SHP77 (cell line): ENCODE data around the gene SERPINB1.

ENCODE experiments used
- DNase-seq, 2 experiments: peaks; one replicate each; lab custom pipeline; 2025; lab: John Stamatoyannopoulos, UW

The SERPINB1 gene

GRCh38 chr6:2848851-2849250 is 7.2 kb upstream of the SERPINB1 start:
- DNase-seq: no peak

DNA sequence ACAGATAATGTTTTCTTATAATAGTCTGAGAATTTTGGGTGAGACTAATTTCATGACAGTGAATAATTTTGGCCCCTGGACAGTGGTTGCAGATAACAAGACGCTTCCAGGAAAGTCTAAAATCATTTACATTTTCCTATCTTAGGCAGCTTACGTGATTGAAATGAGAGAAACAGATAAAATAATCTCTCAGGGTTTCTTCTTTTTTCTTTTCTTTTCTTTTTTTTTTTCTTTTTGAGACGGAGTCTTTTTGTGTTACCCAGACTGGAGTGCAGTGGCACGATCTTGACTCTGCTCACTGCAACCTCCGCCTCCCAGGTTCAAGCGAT is 4.2 kb upstream of the SERPINB1 start:
- no peak for DNase-seq

DNA sequence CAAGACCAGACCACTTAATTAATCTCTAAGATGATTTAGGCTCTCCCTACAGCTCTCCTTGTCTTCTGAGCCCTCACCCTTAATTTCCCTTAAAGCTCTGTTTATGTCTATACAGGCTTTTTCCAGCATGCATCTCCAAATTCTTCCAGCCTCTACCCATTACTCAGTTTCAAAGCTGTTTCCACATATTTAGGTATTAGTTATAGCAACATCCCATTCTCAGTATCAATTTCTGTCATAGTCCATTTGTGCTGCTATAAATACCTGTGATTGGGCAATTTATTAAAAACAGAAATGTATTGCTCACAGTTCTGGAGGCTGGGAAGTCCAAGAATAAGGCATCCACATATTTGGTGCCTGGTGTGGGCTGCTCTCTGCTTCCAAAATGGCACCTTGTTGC is 2.3 kb upstream of the SERPINB1 start:
- DNase-seq: no peak

- DNase-seq: no peak
Measured at GRCh38 chr6:2843138-2843740, 1.6 kb upstream of the SERPINB1 start.

DNA sequence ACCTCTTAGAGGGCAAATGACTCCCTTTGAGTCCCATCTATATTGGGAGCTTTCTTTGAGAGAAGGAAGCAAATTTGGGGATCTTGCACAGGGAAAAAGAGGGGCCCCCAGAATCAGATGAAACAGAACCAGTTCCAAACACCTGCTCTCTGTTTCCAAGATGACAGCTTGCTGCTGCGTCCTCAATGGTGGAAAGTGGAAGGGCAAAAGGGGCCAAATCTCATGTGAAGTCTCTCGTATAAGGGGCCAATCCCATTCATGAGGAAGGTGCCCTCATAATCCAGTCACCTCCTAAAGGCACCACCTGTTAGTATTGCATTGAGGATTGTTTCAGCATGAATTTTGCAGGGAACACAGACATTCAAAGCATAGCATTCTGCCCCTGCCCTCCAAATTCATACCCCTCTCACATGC is 483 bp upstream of the SERPINB1 start:
- DNase-seq: no peak

DNA sequence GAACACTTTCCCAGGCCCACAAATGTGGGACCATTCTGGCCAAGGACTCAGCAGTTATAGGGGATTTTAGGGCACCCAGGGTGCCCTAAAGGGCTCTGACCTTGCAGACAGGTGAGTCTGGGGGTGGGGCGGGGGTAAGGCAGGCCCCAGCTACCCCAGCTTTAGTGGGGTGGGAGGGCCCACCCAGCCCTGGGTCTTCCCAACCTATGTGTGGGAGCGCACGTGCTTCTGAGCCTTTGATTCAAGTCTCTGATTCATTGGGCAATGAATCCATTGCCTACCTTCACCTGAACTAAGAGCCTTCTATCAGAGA is 958 bp downstream of the SERPINB1 start:
- DNase-seq: no peak

DNA sequence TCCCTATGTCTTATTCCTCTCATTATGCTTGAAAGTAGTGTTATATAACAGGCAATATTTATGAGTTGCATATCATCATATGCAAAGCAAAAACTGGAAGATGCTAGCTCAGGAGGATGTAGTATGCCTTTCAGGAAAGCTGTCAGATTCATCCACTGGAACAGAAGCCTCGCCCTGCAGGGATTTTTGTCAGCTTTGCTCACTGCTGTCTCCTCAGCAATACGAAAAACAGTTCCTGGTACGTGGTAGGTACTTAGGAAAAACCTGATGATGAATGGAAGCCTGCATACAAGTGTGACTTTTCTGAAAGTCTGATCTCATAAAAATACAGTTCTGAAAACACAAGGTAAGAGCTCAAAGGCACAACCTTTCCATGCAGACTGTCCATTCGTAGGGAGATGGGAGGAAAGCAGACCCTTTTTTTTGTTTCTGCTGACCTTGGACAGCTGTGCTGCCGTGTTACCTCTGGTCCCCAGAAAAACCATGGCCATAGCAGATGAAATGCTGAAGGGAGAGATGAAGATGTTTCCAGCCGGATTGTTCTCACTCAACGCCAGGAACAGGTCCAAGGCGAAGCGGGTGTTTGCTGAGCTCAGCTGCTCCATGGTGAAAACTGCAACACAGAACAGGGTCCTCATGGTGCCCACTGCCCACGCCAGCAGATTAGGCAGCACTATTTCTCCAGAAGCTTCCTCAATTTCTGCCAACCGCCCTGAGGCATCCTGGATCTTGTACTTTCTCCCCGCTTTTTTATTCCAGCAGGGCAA is 1.5 kb downstream of the SERPINB1 start:
- DNase-seq: no peak

DNA sequence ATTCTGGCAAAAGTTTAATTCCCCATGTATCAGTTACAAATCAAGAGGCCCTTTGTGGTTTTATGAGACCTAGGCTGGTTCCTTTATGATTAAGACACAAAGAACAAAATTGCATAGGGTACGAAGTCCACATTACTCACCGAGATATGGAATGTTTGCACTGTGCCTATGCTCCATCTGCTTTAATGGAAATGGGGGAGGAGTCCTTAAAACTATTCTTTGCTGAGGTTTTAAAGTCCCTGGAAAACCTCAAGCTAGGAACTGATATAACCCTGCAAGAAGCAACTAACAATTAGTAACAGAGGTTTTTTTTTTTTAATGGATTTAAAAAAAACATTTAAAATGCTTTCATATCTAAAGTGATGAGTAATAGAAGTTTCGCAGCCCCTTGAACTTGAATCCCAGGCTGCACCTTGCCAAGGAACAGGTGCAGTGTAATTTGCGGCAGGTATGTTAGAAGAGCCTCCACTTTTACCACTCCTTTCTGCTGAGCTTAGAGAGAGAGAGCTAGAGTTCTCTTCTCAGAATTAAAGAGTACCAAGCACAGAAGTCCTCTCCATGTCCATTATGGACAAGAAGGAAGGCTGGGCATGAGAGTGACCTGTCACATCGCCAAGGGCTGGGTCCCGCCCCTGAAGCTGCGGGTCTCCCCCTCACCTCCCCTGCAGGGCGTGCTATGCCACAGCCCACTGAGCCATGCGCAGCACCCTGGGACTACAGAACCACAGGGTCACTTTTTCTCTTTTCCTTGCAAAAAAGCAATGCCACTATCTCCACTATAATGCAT is 2.3 kb downstream of the SERPINB1 start:
- DNase-seq: no peak

- no peak for DNase-seq
Measured at GRCh38 chr6:2838251-2838650, 3.4 kb downstream of the SERPINB1 start.

GRCh38 chr6:2834262-2834661 is 7.4 kb downstream of the SERPINB1 start:
- no peak for DNase-seq

DNA sequence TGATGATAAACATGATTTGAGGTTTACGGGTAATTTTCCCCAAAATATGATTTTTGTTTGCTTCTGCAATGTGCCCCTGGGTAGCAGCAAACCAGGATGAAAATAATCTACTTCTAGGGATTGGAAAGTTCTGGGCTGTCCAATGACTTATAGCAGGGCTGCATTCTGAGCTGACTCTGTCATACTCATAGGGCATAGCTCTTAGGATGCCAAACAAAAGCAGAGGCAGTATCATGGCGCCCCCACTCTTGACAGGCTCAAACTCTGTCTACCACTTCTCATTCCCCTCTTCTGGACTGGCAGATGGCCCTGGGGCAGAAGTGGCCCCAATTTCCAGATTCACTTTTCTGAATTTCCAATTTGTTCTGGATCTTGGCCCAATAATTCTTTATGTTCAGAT is 10.3 kb downstream of the SERPINB1 start:
- no peak for DNase-seq

DNA sequence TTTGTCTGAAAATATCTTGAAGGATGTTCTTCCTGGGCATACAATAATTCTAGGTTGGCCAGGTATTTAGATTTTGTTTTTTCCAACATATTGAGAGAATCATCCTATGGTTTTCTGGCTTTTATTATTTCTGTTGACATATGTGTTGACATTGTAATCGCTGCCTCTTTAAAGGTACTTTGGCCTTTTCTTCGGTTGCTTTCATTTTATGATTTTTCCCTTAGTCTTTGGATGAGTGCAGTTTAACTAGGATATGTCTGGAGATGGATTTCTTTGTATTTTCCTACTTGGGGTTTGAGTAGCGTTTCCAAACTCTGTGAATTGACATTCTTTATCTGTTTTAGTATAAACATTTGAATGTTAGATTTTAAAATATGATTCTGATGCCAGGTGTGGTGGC is 11.5 kb downstream of the SERPINB1 start:
- DNase-seq: no peak

GRCh38 chr6:2829253-2829652 is 12.4 kb downstream of the SERPINB1 start:
- no peak for DNase-seq

DNA sequence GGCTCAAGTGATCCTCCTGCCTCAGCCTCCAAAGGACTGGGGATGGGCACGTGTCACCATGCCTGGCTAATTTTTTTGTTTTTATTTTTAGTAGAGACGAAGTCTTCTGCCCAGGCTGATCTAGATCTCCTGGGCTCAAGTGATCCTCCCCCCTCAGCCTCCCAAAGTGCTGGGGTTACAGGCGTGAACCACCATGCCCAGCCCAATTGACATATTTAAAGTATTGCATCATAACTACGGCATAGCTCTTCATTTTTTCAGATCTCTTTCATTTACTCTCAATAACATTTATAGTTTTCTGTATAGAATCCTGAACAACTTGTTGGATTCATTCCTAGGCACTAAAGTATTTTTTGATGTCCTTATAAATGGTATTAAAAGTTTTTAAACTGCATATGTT is 13.0 kb downstream of the SERPINB1 start:
- no peak for DNase-seq

DNA sequence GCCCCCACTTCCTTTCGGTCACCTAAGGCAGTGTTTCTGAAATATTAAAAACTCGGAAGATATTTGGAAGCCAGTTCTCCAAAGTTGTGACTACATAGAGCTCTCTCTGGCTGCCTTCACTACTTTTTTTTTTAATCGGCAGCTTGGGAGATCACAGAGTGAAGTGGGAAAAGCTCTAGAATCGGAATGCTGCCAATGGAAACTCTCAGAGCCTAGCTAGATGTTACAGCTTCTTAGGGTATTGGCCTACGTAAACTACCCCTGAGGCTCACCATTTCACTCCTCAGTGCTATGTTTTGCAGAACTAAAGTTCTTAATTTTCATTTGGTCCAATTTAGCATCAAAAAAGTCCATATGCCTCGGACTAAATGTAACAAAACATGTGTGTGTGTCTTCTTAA is 14.5 kb downstream of the SERPINB1 start:
- no peak for DNase-seq

GRCh38 chr6:2826131-2826530 is 15.5 kb downstream of the SERPINB1 start:
- no peak for DNase-seq

DNA sequence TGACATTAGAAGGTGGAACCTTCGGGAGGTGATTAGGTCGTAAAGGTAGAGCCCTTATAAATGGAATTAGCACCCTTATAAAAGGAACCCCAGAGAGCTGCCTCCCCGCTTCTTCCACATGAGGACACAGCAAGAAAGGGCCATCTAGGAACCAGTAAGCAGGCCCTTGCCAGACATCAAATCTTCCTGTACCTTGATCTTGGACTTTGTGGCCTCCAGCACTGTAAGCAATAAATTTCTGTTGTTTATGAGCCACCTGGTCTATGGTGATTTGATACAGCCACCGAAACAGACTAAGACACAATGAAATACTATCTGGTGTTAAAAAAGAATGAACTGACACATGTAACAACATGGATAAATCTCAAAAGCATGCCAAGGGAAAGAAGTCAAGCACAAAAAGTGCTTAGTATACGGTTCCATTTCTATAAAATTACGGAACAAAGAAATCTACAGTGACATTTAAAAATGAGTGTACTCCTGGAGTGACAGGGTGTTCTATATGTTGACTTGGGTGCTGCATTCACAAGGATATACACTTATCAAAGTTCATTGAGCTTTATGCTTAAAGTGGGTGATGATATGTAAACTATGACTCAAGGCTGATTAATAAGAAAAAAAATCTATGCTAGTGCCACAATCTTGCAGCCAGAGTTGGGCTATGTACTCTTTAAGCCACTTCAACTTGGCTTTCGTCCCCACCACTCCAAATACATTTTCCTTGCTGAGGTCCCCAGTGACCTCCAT is 18.4 kb downstream of the SERPINB1 start:
- no peak for DNase-seq

GRCh38 chr6:2821554-2821953 is 20.1 kb downstream of the SERPINB1 start:
- no peak for DNase-seq

DNA sequence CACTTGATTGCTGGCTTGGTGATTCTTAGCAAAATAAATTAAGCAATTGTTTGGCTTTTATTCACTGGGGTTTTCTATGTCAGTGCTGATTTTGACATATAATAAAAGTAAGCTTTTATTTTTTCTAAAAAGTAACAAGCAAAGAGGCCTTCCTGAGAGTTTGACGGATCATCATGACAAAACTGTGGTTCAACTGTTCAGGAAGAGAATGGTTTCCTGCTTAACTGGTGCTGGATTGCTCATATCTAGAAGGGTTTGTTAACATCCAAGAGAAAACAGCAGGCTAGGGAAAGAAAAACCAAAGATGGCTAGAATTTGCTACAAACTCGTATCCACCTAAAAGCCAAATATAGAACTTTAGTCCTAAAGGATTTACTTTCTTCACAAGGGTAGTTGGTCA is 21.2 kb downstream of the SERPINB1 start:
- no peak for DNase-seq

DNA sequence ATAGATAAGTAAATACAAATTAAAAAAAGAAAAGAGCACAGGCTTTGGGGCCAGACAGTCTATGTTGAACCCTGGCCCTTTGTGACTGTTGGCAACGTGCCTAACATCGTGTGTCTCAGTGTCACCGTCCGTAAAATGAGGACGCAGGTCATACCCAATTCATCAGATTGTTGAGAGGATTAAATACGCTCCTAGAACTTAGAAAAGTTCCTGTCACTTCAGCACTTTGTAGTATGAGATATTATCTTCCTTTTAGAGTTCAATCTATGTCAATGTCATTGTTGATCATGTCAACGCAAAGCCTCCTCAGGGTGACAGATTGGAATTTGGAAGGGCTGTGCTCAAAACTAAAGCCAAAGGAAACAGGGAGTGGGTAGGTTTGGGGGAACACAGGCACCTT is 21.7 kb downstream of the SERPINB1 start:
- no peak for DNase-seq

GRCh38 chr6:2819115-2819514 is 22.5 kb downstream of the SERPINB1 start:
- DNase-seq: no peak

- DNase-seq: no peak
Measured at GRCh38 chr6:2818593-2818992, 23.1 kb downstream of the SERPINB1 start.
